ENCODE data around the gene TEX50. TPM values are rescaled to one million over a fixed set of nuclear protein-coding genes. Genes with fewer than 3 reads are reported as not detected.
"Not testable (repeated sequence)": the region's sequence is repeated elsewhere in the genome, so short reads cannot be mapped to it uniquely, and the experiment has no call there.

The TEX50 gene
- total RNA-seq, 1 donor from 2014 or later = not detected

- H3K9me3 ChIP-seq (ENCODE audit: control insufficient read depth in 3 of 3, low read length in 3 of 3) = peaks cover 0 to 2% (median 0%) of the 10 kb centered on the region in 3 donors
- no peak overlapping the region for H3K4me3 ChIP-seq (ENCODE audit: low read length in 3 of 3)
- H3K4me1 ChIP-seq (ENCODE audit: control insufficient read depth in 3 of 3, insufficient read depth in 3 of 3, low read length in 3 of 3) = no peaks in the 10 kb centered on the region
- H3K36me3 ChIP-seq (ENCODE audit: control insufficient read depth in 3 of 3, insufficient read depth in 3 of 3, low read length in 3 of 3) = no peaks in the 10 kb centered on the region
- H3K9ac ChIP-seq (ENCODE audit: low read depth in 1 of 3, low read length in 3 of 3) = no peak overlapping the region
- H3K27me3 ChIP-seq (ENCODE audit: control insufficient read depth in 3 of 3, insufficient read depth in 3 of 3, low read length in 3 of 3) = no peaks in the 10 kb centered on the region
- H3K27ac ChIP-seq (ENCODE audit: low read depth, low read length) = no peak overlapping the region
These were observed 6.2 kb upstream of the TEX50 start for GRCh38 chr1:173628888-173629287.

DNA sequence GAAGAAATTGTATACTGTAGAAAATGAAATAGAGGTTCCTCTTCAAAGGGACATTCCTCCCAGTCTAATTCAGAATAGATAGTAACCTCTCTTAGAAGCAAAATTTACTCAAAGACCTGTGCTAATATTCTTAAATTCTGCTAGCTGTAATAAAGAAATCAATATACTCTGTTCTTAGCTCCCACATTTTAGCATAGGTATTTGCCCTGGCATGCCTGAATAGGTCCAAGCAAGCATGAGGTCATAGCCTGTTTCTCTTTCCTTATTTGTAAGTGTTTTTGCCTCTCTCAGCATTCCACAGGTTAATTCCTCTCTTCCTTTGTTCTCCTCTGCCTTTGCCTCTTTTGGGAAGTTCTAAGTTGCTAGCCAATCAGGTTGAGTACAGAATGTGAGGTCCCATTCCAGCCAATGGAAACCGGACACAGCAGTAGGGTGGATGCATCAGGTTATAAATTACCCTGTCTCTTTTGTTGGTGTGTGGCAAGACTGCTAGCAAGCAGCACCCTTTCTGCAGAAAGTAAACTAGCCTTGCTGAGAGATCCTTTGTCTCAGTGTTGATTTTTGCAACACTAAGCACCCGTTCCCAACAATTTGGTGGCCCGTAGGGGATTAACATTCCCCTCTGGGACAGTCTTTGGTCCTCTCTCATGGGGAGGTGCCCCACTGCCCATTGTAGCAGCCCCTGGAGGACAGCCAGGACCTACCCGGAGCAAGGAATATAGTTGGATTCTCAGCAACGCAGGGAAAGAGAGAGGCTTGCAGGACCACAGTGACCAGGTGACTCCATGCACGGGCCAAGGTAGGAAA is 2.3 kb downstream of the TEX50 start:
- not testable (repeated sequence) for H3K27me3 ChIP-seq (ENCODE audit: control insufficient read depth in 3 of 3, insufficient read depth in 3 of 3, low read length in 3 of 3); H3K4me3 ChIP-seq (ENCODE audit: low read length in 3 of 3); H3K36me3 ChIP-seq (ENCODE audit: control insufficient read depth in 3 of 3, insufficient read depth in 3 of 3, low read length in 3 of 3); H3K9ac ChIP-seq (ENCODE audit: low read depth in 1 of 3, low read length in 3 of 3); H3K4me1 ChIP-seq (ENCODE audit: control insufficient read depth in 3 of 3, insufficient read depth in 3 of 3, low read length in 3 of 3); H3K9me3 ChIP-seq (ENCODE audit: control insufficient read depth in 3 of 3, low read length in 3 of 3); H3K27ac ChIP-seq (ENCODE audit: low read depth, low read length)

DNA sequence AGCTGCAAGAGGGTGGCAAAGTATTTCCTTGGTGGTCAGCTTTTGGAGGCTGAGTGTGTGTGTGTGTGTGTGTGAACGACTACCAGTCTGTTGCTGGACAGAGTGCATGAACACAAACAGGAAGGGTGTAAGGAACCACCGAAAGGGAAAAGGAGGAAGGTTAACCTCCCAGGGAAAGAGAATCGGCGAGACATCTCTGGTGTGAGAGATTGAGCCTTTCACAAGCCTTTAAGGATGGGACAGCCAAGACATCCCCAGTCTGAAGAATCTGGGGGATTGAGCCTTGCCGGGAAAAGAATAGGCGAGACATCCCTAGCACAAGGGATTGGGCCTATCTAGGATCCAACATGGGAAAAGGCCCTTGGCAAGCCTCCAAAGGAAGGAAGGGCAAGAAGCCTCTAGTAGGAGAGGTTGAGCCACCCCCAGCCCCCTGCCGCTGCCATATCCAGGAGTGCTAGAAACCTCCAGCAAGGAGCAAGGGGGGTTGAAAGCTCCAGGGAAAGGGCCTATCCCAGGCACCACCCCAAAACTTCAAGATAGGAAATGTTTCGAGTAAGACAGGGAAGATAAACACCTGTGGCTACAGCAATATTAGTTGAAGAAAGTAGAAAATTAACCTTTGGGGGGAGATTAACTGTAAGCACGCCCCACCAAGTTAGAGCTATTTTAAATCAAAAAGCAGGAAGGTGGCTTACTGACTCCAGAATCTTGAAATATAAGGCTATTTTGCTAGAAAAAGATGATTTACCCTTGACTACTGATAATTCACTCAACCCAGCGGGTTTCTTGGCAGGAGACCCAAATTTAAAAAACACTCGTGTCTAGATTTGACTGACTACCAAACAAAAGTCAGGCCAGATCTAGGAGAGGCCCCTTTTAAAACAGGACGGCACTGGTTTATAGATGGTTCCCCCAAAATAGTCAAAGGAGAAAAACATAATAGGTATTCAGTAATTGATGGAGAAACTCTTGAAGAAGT is 3.2 kb downstream of the TEX50 start:
- H3K27me3 ChIP-seq (ENCODE audit: control insufficient read depth in 3 of 3, insufficient read depth in 3 of 3, low read length in 3 of 3) = no peaks in the 10 kb centered on the region
- no peak overlapping the region for H3K4me3 ChIP-seq (ENCODE audit: low read length in 3 of 3)
- no peak overlapping the region for H3K27ac ChIP-seq (ENCODE audit: low read depth, low read length)
- no peak overlapping the region for H3K9ac ChIP-seq (ENCODE audit: low read depth in 1 of 3, low read length in 3 of 3)
- H3K9me3 ChIP-seq (ENCODE audit: control insufficient read depth in 3 of 3, low read length in 3 of 3) = peaks cover 0 to 5% (median 0%) of the 10 kb centered on the region in 3 donors
- H3K36me3 ChIP-seq (ENCODE audit: control insufficient read depth in 3 of 3, insufficient read depth in 3 of 3, low read length in 3 of 3) = no peaks in the 10 kb centered on the region
- no peaks in the 10 kb centered on the region for H3K4me1 ChIP-seq (ENCODE audit: control insufficient read depth in 3 of 3, insufficient read depth in 3 of 3, low read length in 3 of 3)

DNA sequence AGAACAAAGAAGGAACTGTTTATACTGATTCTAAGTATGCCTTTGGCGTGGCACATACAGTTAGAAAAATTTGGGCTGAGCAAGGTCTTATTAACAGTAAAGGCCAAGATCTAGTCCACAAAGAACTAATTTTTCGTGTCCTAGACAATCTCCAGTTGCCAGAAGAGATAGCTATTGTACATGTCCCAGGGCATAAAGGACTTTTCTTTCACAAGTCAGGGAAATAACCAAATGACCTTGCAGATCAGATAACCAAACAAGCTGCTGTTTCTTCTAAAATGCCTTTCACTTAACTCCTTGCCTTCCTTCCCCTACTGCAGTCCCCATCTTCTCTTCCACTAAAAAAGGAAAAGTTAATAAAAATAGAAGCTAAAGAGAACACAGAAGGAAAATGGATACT is 4.0 kb downstream of the TEX50 start:
- no peak overlapping the region for H3K9ac ChIP-seq (ENCODE audit: low read depth in 1 of 3, low read length in 3 of 3)
- no peak overlapping the region for H3K27ac ChIP-seq (ENCODE audit: low read depth, low read length)
- no peaks in the 10 kb centered on the region for H3K4me1 ChIP-seq (ENCODE audit: control insufficient read depth in 3 of 3, insufficient read depth in 3 of 3, low read length in 3 of 3)
- no peaks in the 10 kb centered on the region for H3K36me3 ChIP-seq (ENCODE audit: control insufficient read depth in 3 of 3, insufficient read depth in 3 of 3, low read length in 3 of 3)
- no peak overlapping the region for H3K4me3 ChIP-seq (ENCODE audit: low read length in 3 of 3)
- H3K27me3 ChIP-seq (ENCODE audit: control insufficient read depth in 3 of 3, insufficient read depth in 3 of 3, low read length in 3 of 3) = no peaks in the 10 kb centered on the region
- H3K9me3 ChIP-seq (ENCODE audit: control insufficient read depth in 3 of 3, low read length in 3 of 3) = peaks cover 0 to 5% (median 0%) of the 10 kb centered on the region in 3 donors

DNA sequence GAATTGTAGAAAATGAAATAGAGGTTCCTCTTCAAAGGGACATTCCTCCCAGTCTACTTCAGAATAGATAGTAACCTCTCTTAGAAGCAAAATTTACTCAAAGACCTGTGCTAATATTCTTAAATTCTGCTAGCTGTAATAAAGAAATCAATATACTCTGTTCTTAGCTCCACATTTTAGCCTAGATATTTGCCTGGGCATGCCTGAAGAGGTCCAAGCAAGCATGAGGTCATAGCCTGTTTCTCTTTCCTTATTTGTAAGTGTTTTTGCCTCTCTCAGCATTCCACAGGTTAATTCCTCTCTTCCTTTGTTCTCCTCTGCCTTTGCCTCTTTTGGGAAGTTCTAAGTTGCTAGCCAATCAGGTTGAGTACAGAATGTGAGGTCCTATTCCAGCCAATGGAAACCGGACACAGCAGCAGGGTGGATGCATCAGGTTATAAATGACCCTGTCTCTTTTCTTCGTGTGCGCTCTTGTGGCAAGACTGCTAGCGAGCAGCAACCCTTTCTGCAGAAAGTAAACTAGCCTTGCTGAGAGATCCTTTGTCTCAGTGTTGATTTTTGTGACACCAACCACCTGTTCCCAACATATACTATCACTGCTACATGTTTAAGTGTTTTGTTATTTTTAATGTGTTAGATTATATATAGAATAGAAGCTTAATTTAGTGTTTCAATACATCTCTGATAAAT is 7.5 kb downstream of the TEX50 start:
- H3K4me1 ChIP-seq (ENCODE audit: control insufficient read depth in 3 of 3, insufficient read depth in 3 of 3, low read length in 3 of 3); H3K36me3 ChIP-seq (ENCODE audit: control insufficient read depth in 3 of 3, insufficient read depth in 3 of 3, low read length in 3 of 3); H3K4me3 ChIP-seq (ENCODE audit: low read length in 3 of 3); H3K9me3 ChIP-seq (ENCODE audit: control insufficient read depth in 3 of 3, low read length in 3 of 3); H3K27ac ChIP-seq (ENCODE audit: low read depth, low read length); H3K27me3 ChIP-seq (ENCODE audit: control insufficient read depth in 3 of 3, insufficient read depth in 3 of 3, low read length in 3 of 3); H3K9ac ChIP-seq (ENCODE audit: low read depth in 1 of 3, low read length in 3 of 3): not testable (repeated sequence)

DNA sequence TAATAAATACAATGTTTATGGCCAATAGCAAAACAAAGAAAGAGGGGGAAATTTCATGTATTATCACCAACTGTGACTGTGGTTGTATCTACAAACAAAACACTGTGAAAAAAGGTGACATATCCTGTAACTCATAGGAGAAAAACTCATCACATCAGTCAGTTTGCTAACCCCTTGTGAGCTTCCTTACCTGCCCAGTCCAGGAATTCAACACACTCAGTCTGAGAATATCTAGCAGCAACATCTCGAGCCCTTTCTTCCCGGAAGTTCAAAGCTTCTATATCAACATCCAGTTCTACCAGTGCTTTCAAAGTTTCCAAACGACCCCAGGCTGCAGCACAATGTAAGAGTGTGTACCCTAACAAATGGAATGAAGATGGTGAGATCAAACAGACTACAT is 11.5 kb downstream of the TEX50 start:
- no peak overlapping the region for H3K4me3 ChIP-seq (ENCODE audit: low read length in 3 of 3)
- no peak overlapping the region for H3K9ac ChIP-seq (ENCODE audit: low read depth in 1 of 3, low read length in 3 of 3)
- H3K36me3 ChIP-seq (ENCODE audit: control insufficient read depth in 3 of 3, insufficient read depth in 3 of 3, low read length in 3 of 3) = no peaks in the 10 kb centered on the region
- H3K27me3 ChIP-seq (ENCODE audit: control insufficient read depth in 3 of 3, insufficient read depth in 3 of 3, low read length in 3 of 3) = no peaks in the 10 kb centered on the region
- no peaks in the 10 kb centered on the region for H3K9me3 ChIP-seq (ENCODE audit: control insufficient read depth in 3 of 3, low read length in 3 of 3)
- H3K27ac ChIP-seq (ENCODE audit: low read depth, low read length) = no peak overlapping the region
- no peaks in the 10 kb centered on the region for H3K4me1 ChIP-seq (ENCODE audit: control insufficient read depth in 3 of 3, insufficient read depth in 3 of 3, low read length in 3 of 3)

DNA sequence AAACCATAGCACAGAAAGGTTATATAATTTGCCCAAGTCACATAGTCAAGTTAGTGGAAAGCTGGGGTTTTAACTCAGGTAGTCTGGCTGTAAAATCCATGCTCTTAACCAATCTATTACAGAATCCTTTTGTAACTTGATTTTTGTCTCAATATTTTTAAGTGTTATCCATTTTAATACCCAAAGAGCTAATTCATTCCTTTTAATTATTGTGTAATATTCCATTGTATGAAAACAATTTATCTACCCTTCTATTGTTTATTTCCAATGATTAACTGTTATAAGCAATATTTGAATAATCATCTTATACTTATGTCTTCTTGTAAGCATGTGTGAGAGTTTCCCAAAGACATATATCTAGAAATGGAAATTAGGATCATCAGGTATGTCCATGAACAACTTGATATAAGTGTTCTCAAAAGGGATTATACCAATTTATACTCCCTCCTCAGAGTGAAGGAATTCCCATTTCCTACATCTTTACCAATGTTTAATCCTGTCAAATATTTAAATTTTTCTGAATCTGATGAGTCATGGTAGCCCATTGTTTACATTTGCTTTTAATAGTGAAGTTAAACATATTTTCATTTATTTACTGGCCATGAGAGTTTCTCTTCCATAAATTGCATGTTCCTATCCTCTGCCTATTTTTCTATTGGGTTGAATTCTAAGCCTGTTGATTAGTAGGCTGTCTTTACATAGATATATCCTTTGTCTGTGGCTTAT is 13.9 kb downstream of the TEX50 start:
- H3K9me3 ChIP-seq (ENCODE audit: control insufficient read depth in 3 of 3, low read length in 3 of 3) = no peaks in the 10 kb centered on the region
- H3K36me3 ChIP-seq (ENCODE audit: control insufficient read depth in 3 of 3, insufficient read depth in 3 of 3, low read length in 3 of 3) = no peaks in the 10 kb centered on the region
- H3K27ac ChIP-seq (ENCODE audit: low read depth, low read length) = no peak overlapping the region
- no peaks in the 10 kb centered on the region for H3K4me1 ChIP-seq (ENCODE audit: control insufficient read depth in 3 of 3, insufficient read depth in 3 of 3, low read length in 3 of 3)
- no peaks in the 10 kb centered on the region for H3K27me3 ChIP-seq (ENCODE audit: control insufficient read depth in 3 of 3, insufficient read depth in 3 of 3, low read length in 3 of 3)
- H3K4me3 ChIP-seq (ENCODE audit: low read length in 3 of 3) = no peak overlapping the region
- no peak overlapping the region for H3K9ac ChIP-seq (ENCODE audit: low read depth in 1 of 3, low read length in 3 of 3)

DNA sequence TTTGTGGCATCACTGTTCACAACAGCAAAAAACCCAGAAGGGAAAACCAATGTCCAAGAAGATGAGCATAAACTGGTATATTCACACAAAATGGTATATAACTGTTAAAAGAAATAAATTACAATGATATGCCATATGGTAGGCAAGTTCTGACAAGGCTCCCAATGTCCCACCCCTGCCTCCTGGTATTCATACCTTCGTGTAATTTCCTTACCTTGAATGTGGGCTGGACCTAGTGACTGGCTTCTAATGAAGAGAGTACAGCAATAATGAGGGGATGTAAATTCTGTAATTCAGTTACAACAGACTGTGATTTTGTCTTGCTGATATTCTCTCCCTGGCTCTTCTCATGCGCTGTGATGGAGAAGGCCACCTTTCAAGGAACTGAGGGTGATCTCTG is 25.2 kb downstream of the TEX50 start:
- H3K4me3 ChIP-seq (ENCODE audit: low read length in 3 of 3) = no peak overlapping the region
- no peak overlapping the region for H3K9ac ChIP-seq (ENCODE audit: low read depth in 1 of 3, low read length in 3 of 3)
- H3K4me1 ChIP-seq (ENCODE audit: control insufficient read depth in 3 of 3, insufficient read depth in 3 of 3, low read length in 3 of 3) = no peaks in the 10 kb centered on the region
- no peaks in the 10 kb centered on the region for H3K27me3 ChIP-seq (ENCODE audit: control insufficient read depth in 3 of 3, insufficient read depth in 3 of 3, low read length in 3 of 3)
- H3K9me3 ChIP-seq (ENCODE audit: control insufficient read depth in 3 of 3, low read length in 3 of 3) = no peaks in the 10 kb centered on the region
- H3K36me3 ChIP-seq (ENCODE audit: control insufficient read depth in 3 of 3, insufficient read depth in 3 of 3, low read length in 3 of 3) = no peaks in the 10 kb centered on the region
- no peak overlapping the region for H3K27ac ChIP-seq (ENCODE audit: low read depth, low read length)

GRCh38 chr1:173661271-173661670 is 26.1 kb downstream of the TEX50 start:
- no peaks in the 10 kb centered on the region for H3K9me3 ChIP-seq (ENCODE audit: control insufficient read depth in 3 of 3, low read length in 3 of 3)
- H3K27ac ChIP-seq (ENCODE audit: low read depth, low read length) = no peak overlapping the region
- no peak overlapping the region for H3K4me3 ChIP-seq (ENCODE audit: low read length in 3 of 3)
- no peaks in the 10 kb centered on the region for H3K4me1 ChIP-seq (ENCODE audit: control insufficient read depth in 3 of 3, insufficient read depth in 3 of 3, low read length in 3 of 3)
- no peaks in the 10 kb centered on the region for H3K36me3 ChIP-seq (ENCODE audit: control insufficient read depth in 3 of 3, insufficient read depth in 3 of 3, low read length in 3 of 3)
- H3K9ac ChIP-seq (ENCODE audit: low read depth in 1 of 3, low read length in 3 of 3) = no peak overlapping the region
- no peaks in the 10 kb centered on the region for H3K27me3 ChIP-seq (ENCODE audit: control insufficient read depth in 3 of 3, insufficient read depth in 3 of 3, low read length in 3 of 3)
